ENCODE measurements around the gene ALDH1L2.

Gene ALDH1L2

GRCh38 chr12:104994336-104994735, 89.9 kb downstream of the ALDH1L2 start:
- Histone ChIP-seq H2AFZ (ENCODE audit: low read length) (no peak overlapping the region), H3K9me3 (ENCODE audit: low read length) (no peaks in the 10 kb centered on the region), H3K9me2 (ENCODE audit: low read depth, low read length) (no peaks in the 10 kb centered on the region), H3K27ac (ENCODE audit: low read depth, low read length, poor library complexity, severe bottlenecking) (no peak overlapping the region), H3K4me3 (ENCODE audit: low read depth, low read length, poor library complexity, severe bottlenecking) (no peak overlapping the region), H3K4me2 (ENCODE audit: low read length) (no peak overlapping the region), H3K36me3 (ENCODE audit: insufficient read depth, low read length) (peaks cover 80% of the 10 kb centered on the region), H3F3A (ENCODE audit: insufficient read depth, low read length) (no peaks in the 10 kb centered on the region), H3K79me2 (ENCODE audit: insufficient read depth, low read length) (0 out of 2 replicates have a peak, but pooled peaks cover 4% of the 10 kb centered on the region), H3K27me3 (ENCODE audit: insufficient read depth, low read length) (no peaks in the 10 kb centered on the region), H4K20me1 (ENCODE audit: insufficient read depth, low read length) (no peaks in the 10 kb centered on the region), H3K9ac (ENCODE audit: low read length) (no peak overlapping the region), H3K4me1 (ENCODE audit: insufficient read depth, low read length, severe bottlenecking) (peaks cover 9% of the 10 kb centered on the region)
- TF ChIP-seq CTCF (IDR thresholded peaks at IDR 0.05; ENCODE audit: low read length) (no peak), EZH2 (IDR thresholded peaks at IDR 0.05; ENCODE audit: borderline replicate concordance, low read length) (no peak)

- Histone ChIP-seq H3K36me3 (ENCODE audit: insufficient read depth, low read length) (peaks cover 67% of the 10 kb centered on the region), H3K27me3 (ENCODE audit: insufficient read depth, low read length) (no peaks in the 10 kb centered on the region), H3K4me3 (ENCODE audit: low read depth, low read length, poor library complexity, severe bottlenecking) (no peak overlapping the region), H4K20me1 (ENCODE audit: insufficient read depth, low read length) (no peaks in the 10 kb centered on the region), H3K4me1 (ENCODE audit: insufficient read depth, low read length, severe bottlenecking) (peaks cover 16% of the 10 kb centered on the region), H3K9me2 (ENCODE audit: low read depth, low read length) (no peaks in the 10 kb centered on the region), H3K4me2 (ENCODE audit: low read length) (no peak overlapping the region), H3K9ac (ENCODE audit: low read length) (no peak overlapping the region), H3K79me2 (ENCODE audit: insufficient read depth, low read length) (peaks cover 13% of the 10 kb centered on the region), H2AFZ (ENCODE audit: low read length) (no peak overlapping the region), H3F3A (ENCODE audit: insufficient read depth, low read length) (no peaks in the 10 kb centered on the region), H3K27ac (ENCODE audit: low read depth, low read length, poor library complexity, severe bottlenecking) (no peak overlapping the region), H3K9me3 (ENCODE audit: low read length) (no peaks in the 10 kb centered on the region)
- TF ChIP-seq EZH2 (IDR thresholded peaks at IDR 0.05; ENCODE audit: borderline replicate concordance, low read length) (no peak), CTCF (IDR thresholded peaks at IDR 0.05; ENCODE audit: low read length) (no peak)
Measured at GRCh38 chr12:104991565-104992128, 92.6 kb downstream of the ALDH1L2 start.

- no peak overlapping the region for H3K4me2 ChIP-seq (ENCODE audit: low read length)
- no peak overlapping the region for H3K27ac ChIP-seq (ENCODE audit: low read depth, low read length, poor library complexity, severe bottlenecking)
- peaks cover 62% of the 10 kb centered on the region for H3K36me3 ChIP-seq (ENCODE audit: insufficient read depth, low read length)
- no peak overlapping the region for H3K9ac ChIP-seq (ENCODE audit: low read length)
- no peaks in the 10 kb centered on the region for H4K20me1 ChIP-seq (ENCODE audit: insufficient read depth, low read length)
- no peaks in the 10 kb centered on the region for H3K9me2 ChIP-seq (ENCODE audit: low read depth, low read length)
- H2AFZ ChIP-seq (ENCODE audit: low read length), result no peak overlapping the region
- H3F3A ChIP-seq (ENCODE audit: insufficient read depth, low read length), result no peaks in the 10 kb centered on the region
- peaks cover 16% of the 10 kb centered on the region for H3K4me1 ChIP-seq (ENCODE audit: insufficient read depth, low read length, severe bottlenecking)
- TF ChIP-seq CTCF (IDR thresholded peaks at IDR 0.05; ENCODE audit: low read length) (no peak), EZH2 (IDR thresholded peaks at IDR 0.05; ENCODE audit: borderline replicate concordance, low read length) (no peak)
- peaks cover 14% of the 10 kb centered on the region for H3K79me2 ChIP-seq (ENCODE audit: insufficient read depth, low read length)
- H3K4me3 ChIP-seq (ENCODE audit: low read depth, low read length, poor library complexity, severe bottlenecking), result no peak overlapping the region
- no peaks in the 10 kb centered on the region for H3K27me3 ChIP-seq (ENCODE audit: insufficient read depth, low read length)
- H3K9me3 ChIP-seq (ENCODE audit: low read length), result no peaks in the 10 kb centered on the region
Measured at GRCh38 chr12:104990950-104991349, 93.3 kb downstream of the ALDH1L2 start.
